ENCODE data around the gene LGI4. TPM values are rescaled to one million over a fixed set of nuclear protein-coding genes. Genes with fewer than 3 reads are reported as not detected.

The LGI4 gene
- total RNA-seq, 1 donor, result 0.09 TPM

GRCh38 chr19:35093430-35093829 is 41.4 kb downstream of the LGI4 start:
- no peak for TF ChIP-seq CTCF (IDR thresholded peaks at IDR 0.05; ENCODE audit: insufficient read depth, low read length)
- H3K4me3 ChIP-seq (ENCODE audit: low read depth, low read length), result no peak overlapping the region
- no peak for DNase-seq (ENCODE audit: low read depth)

- peak; percentile 64 for TF ChIP-seq CTCF (IDR thresholded peaks at IDR 0.05; ENCODE audit: insufficient read depth, low read length)
- H3K4me3 ChIP-seq (ENCODE audit: low read depth, low read length), result no peak overlapping the region
- peak; percentile 64 for DNase-seq (ENCODE audit: low read depth)
Measured at GRCh38 chr19:35090506-35091214, 44.2 kb downstream of the LGI4 start.

- TF ChIP-seq CTCF (IDR thresholded peaks at IDR 0.05; ENCODE audit: insufficient read depth, low read length), result no peak
- no peak for DNase-seq (ENCODE audit: low read depth)
Measured at GRCh38 chr19:35090160-35090505, 44.7 kb downstream of the LGI4 start.

GRCh38 chr19:35089554-35089953 is 45.3 kb downstream of the LGI4 start:
- no peak overlapping the region for H3K4me3 ChIP-seq (ENCODE audit: low read depth, low read length)
- TF ChIP-seq CTCF (IDR thresholded peaks at IDR 0.05; ENCODE audit: insufficient read depth, low read length), result no peak
- no peak for DNase-seq (ENCODE audit: low read depth)

More at GRCh38 chr19:35090160-35090505, 44.7 kb downstream of the LGI4 start:
- H3K4me3 ChIP-seq (ENCODE audit: low read depth, low read length), result no peak overlapping the region

GRCh38 chr19:35088131-35088913 is 46.5 kb downstream of the LGI4 start:
- H3K4me3 ChIP-seq (ENCODE audit: low read depth, low read length), result no peak overlapping the region
- DNase-seq (ENCODE audit: low read depth), result peak; percentile 46
- no peak for TF ChIP-seq CTCF (IDR thresholded peaks at IDR 0.05; ENCODE audit: insufficient read depth, low read length)

GRCh38 chr19:35087393-35087792 is 47.5 kb downstream of the LGI4 start:
- DNase-seq (ENCODE audit: low read depth), result no peak
- H3K4me3 ChIP-seq (ENCODE audit: low read depth, low read length), result no peak overlapping the region
- TF ChIP-seq CTCF (IDR thresholded peaks at IDR 0.05; ENCODE audit: insufficient read depth, low read length), result no peak
